Esophagus muscularis mucosa (tissue), 3 donors: ENCODE measurements around the gene EPGN.

Experiments used
- CTCF ChIP-seq, 3 experiments: fragments of 200-600 bp in 2 of 3; fragments of 450-650 bp in 1 of 3; sonication (generic) in 2 of 3; IDR thresholded peaks; one replicate each; pipeline ENCODE4 v1.5.1; 2017 to 2019; ENCODE audit warnings: antibody characterized with exemption in 3 of 3, mild to moderate bottlenecking in 2 of 3, moderate library complexity in 1 of 3
- POLR2A ChIP-seq: fragments of 450-650 bp; IDR thresholded peaks from one replicate; pipeline ENCODE4 v1.6.1; 2017; ENCODE audit warnings: antibody characterized with exemption, moderate library complexity, mild to moderate bottlenecking, low read depth
- POLR2AphosphoS5 ChIP-seq, 2 donors: sonication (generic); formaldehyde crosslinking; IDR thresholded peaks; one replicate each; pipeline ENCODE4 v1.6.1; 2017; ENCODE audit warnings: antibody characterized with exemption in 2 of 2

DNA sequence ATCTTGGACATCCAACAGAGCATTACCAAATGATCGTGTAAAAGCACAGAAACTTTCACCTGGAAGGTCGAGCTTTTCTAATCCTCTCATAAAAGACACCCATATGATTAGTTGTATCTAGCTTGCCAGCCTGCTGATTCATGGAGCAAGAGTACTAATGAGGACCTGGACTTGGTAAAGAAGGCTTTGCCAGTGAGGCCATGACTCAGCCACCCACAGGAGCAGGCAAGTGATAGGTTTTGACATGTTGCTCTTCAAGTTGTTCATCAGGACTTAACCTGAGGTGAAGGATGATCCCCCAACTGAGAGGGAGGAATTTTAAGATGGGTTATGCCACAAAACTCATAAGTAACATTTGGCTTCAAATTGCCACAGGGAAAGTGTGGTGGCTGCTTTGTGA is 24.7 kb upstream of the EPGN start:
- TF ChIP-seq POLR2A (no peak), POLR2AphosphoS5 (IDR thresholded peaks at IDR 0.05) (no peak), CTCF (IDR thresholded peaks at IDR 0.05) (no peak)
